ENCODE results near the gene LCNL1. TPM values are rescaled to one million over a fixed set of nuclear protein-coding genes. Genes with fewer than 3 reads are reported as not detected.

Gene LCNL1
- total RNA-seq, 4 donors from 2014 or later = 0.36 to 0.37 TPM; not detected in 2

DNA sequence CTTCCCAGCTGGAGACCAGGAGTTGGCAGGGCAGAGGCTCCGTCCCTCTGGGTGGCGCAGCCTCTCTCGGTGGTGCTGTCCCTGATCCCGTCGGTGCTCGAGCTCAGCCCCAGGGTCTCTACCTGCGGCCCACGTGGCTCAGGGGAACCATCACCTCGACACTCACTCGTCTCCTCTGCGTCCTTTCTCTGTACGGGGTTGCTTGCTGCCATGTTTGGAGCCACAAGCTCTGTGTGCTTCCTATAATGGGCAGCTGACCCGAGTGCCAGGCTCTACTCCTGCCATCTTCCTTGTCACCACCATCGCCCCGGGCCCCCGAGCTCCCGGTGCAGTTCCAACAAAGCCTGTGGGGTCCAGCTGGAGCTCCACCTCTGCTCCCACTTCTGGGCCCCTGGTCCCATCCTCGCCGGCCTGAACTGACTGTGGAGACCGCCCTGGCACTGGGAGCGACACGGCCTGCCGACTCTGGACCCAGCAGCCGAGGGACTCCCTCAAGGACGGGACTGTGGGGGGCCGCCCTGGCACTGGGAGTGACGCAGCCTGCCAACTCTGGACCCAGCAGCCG lies 43.3 kb upstream of the LCNL1 start:
- 90 to 93% methylated on average over 24 to 25 of the region's 28 CpGs for WGBS, 2 donors
- TF ChIP-seq CTCF (IDR thresholded peaks at IDR 0.05) (no peak), POLR2A (IDR thresholded peaks at IDR 0.05) (no peak)
- intact Hi-C loops (cut with DNase I; ENCODE audit: low total_unique reads) = no loop called here
- DNase-seq (ENCODE audit: low spot score in 2 of 2) = no peak
- H3K4me3 ChIP-seq (ENCODE audit: low read depth, poor library complexity, severe bottlenecking) = no peak overlapping the region

- no peak for DNase-seq (ENCODE audit: low spot score in 2 of 2)
- intact Hi-C loops (cut with DNase I; ENCODE audit: low total_unique reads) = loop anchor here (10.0 kb wide), 1 partner anchor 85 kb away; the partner anchor contains the start of gene MAMDC4
- 72 to 77% methylated on average over 12 to 15 of the region's 16 CpGs for WGBS, 2 donors
- no peak overlapping the region for H3K4me3 ChIP-seq (ENCODE audit: low read depth, poor library complexity, severe bottlenecking)
- no peak for TF ChIP-seq POLR2A (IDR thresholded peaks at IDR 0.05)
- no peak for TF ChIP-seq CTCF (IDR thresholded peaks at IDR 0.05)
Measured at GRCh38 chr9:136939996-136940525, 42.7 kb upstream of the LCNL1 start.

DNA sequence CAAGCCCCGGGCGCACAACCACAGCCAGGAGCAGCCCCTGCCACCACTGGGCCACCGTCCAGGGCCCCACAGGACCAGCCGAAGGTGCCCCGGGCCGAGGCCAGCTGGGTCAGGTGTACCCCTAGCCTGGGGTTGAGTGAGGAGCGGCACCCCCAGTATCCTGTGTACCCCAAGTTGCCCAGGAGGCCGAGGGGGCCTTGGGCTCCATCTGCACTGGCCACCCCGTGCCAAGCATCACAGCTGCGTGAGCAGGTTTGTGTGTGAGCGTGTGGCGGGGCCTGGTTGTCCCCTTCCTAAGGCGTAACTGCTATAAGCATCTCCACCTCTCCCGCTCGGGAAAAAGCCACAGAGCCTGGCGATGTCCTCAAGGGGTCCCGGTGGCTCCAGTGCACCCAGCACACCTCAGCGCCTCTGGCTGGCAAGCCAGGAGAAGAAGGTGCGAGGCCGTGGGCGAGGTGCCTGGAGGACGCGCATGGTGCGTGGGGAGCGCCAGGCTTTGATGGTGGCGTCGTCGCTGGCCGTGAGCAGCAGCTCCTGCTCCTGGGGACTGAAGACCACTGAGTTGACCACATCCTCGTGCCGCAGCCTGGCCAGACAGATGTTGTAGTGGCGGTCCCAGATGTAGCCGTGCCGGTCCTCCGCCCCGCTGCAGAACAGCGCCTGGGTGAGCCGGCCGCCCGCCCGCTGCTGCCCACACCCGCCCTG lies 42.1 kb upstream of the LCNL1 start:
- H3K4me3 ChIP-seq (ENCODE audit: low read depth, poor library complexity, severe bottlenecking) = no peak overlapping the region
- intact Hi-C loops (cut with DNase I; ENCODE audit: low total_unique reads) = loop anchor here (10.0 kb wide), 1 partner anchor 86 kb away; the partner anchor contains the start of gene MAMDC4
- 93 to 96% methylated on average over 28 to 39 of the region's 42 CpGs for WGBS, 2 donors
- TF ChIP-seq POLR2A (IDR thresholded peaks at IDR 0.05) = no peak
- TF ChIP-seq CTCF (IDR thresholded peaks at IDR 0.05) = no peak
- no peak for DNase-seq (ENCODE audit: low spot score in 2 of 2)

DNA sequence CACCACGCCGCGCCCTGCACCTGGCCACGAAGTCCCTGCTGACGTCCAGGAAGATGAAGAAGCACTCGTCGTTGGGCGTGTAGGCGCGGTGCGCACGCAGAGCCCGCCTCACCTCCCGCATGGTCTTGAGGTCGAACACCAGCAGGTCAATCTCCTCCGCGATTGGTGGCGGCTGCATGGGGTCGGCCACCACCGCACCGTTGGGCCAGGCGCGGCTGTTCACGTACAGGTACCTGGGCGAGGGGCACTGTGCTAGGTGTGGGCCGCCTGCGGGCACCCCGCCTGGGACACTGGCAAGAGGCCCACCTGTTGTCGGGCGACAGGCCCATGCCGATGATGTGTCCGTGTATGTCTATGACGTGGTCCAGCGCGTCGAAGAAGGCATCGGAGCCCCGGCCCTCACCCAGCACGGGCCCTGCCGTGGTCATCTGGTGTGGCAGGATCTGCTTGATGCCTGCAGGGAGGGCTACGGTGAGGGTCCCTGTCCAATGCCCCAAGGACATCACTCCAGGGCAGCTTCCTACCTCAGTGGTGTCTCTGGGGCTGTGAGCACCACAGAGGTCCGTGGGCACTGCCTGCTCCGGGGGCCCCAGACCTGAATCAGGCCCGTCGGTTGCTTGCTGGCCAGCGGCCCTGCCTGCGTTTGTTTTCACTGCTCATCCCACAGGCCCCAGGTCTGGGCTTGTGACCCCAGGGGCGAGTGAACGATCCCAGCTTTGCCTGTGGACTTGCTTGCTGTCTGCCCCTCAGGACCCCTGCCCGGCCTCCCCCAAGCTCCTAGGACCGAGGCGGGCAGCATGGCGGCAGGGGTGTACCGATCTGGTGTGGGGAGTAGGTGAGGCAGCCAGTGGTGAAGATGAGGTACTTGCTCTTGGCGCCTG lies 41.3 kb upstream of the LCNL1 start:
- intact Hi-C loops (cut with DNase I; ENCODE audit: low total_unique reads) = loop anchor here (10.0 kb wide), 1 partner anchor 87 kb away; the partner anchor contains the start of gene MAMDC4
- DNase-seq (ENCODE audit: low spot score in 2 of 2) = no peak
- 93 to 95% methylated on average over 46 to 53 of the region's 55 CpGs for WGBS, 2 donors

More for the DNA sequence above, 41.3 kb upstream of the LCNL1 start:
- H3K4me3 ChIP-seq (ENCODE audit: low read depth, poor library complexity, severe bottlenecking) = no peak overlapping the region
- TF ChIP-seq POLR2A (IDR thresholded peaks at IDR 0.05) = no peak
- TF ChIP-seq CTCF (IDR thresholded peaks at IDR 0.05) = no peak

Data from lower leg skin (tissue), 4 donors.